Activated CD4-positive, alpha-beta T cell treated with anti-CD3 and anti-CD28 coated beads, Interleukin-2, amount 10 ng/mL, durations not matched to agents 24 days and 14 days (primary cell): ENCODE results near the gene CDK9. TPM values are rescaled to one million over a fixed set of nuclear protein-coding genes. Genes with fewer than 3 reads are reported as not detected.

Experiments used
- DNase-seq: peaks from one replicate; pipeline ENCODE4 v3.0.0; 2022
- H3K27ac Mint-ChIP-seq: one replicate; pipeline ENCODE4 v1.8.0; 2022; ENCODE audit warnings: mild to moderate bottlenecking, mixed read lengths
- H3K27me3 Mint-ChIP-seq: one replicate; pipeline ENCODE4 v1.8.0; 2022; ENCODE audit warnings: mixed read lengths
- H3K36me3 Mint-ChIP-seq: one replicate; pipeline ENCODE4 v1.8.0; 2022; ENCODE audit warnings: low read depth, mild to moderate bottlenecking, mixed read lengths
- H3K4me1 Mint-ChIP-seq: one replicate; pipeline ENCODE4 v1.8.0; 2021; ENCODE audit warnings: mixed read lengths
- H3K4me3 Mint-ChIP-seq: one replicate; pipeline ENCODE4 v1.8.0; 2022; ENCODE audit warnings: mild to moderate bottlenecking, moderate library complexity, mixed read lengths
- H3K9me3 Mint-ChIP-seq: one replicate; pipeline ENCODE4 v1.8.0; 2021; ENCODE audit warnings: mixed read lengths
- intact Hi-C: fragments of 100-400 bp; cut with micrococcal nuclease; formaldehyde crosslinking; loops from one replicate; pipeline ENCODE4 v1.15.1; 2023
- total RNA-seq: library from RNA; stranded (reverse); gene quantifications from 2 replicates; pipeline ENCODE4 v1.2.3, GENCODE V29; 2022

Gene CDK9
- total RNA-seq, 1 donor from 2014 or later = 96.4 TPM

DNA sequence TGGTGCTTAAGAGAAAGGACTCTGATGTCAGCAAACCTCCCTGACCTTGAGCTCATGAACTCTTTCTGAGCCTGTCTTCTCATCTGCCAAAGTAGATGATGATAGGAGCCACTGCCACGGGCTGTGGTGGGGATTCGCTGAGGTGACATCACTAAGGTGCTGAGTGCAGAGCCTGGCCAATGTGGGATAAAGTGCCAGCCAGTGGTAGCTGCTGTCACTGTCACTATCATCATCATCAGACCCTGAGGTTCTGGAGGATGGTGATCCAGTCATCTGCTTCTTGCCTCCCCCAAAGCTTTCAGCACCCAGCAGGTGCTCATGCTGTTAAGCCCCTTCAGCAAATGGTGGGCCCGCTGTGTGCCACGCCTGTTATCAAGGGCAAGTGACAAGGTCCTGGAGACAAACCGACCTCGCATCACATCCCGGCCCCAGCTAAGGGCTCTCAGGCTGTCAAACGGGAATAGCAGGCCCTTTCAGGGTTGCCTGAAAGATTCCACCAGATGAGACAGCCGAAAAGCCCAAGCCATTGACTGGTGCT is 23.2 kb downstream of the CDK9 start:
- Mint-ChIP-seq H3K27me3 (no peaks in the 10 kb centered on the region), H3K9me3 (no peaks in the 10 kb centered on the region), H3K4me1 (peaks cover 7% of the 10 kb centered on the region), H3K4me3 (no peak overlapping the region), H3K36me3 (peaks cover 51% of the 10 kb centered on the region), H3K27ac (no peak overlapping the region)
- intact Hi-C loops = no loop called here
- DNase-seq = no peak

DNA sequence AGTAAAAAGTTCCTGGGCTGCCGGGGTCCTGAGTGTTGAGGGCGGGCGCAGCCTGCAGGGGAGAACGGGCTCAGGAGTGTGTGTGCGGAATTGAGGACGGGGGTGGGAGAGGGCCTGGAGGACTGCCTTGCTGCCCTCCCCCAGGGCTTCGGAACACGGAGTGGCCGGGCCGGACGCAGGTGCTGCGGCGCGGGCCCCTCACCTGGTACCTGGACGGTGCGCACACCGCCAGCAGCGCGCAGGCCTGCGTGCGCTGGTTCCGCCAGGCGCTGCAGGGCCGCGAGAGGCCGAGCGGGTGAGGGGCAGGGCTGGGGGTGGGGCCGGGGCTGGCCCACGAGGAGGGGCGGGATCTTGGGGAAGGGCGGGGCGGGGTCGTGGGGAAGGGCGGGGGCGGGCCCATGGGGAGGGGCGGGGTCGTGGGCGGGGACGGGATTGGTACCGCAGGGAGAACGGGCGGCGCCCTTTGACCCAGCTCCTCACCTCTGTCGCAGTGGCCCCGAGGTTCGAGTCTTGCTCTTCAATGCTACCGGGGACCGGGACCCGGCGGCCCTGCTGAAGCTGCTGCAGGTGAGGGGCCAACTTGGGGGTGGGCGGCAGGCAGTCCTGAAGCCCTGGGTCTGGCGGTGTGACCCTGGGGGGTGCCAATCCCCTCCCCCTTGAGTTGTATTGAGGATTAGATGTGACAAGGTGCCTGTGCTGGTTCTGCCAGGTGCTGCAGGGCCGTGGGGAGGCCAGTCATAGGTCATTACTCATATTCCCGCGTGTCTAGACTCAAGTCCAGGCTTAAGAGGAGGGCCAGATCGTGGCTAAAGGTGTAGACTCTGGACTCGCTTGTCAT is 23.9 kb downstream of the CDK9 start:
- Mint-ChIP-seq H3K4me3 (no peak overlapping the region), H3K27me3 (no peaks in the 10 kb centered on the region), H3K27ac (no peak overlapping the region), H3K9me3 (no peaks in the 10 kb centered on the region), H3K36me3 (peaks cover 53% of the 10 kb centered on the region), H3K4me1 (peaks cover 4% of the 10 kb centered on the region)
- DNase-seq = no peak
- intact Hi-C loops = no loop called here

GRCh38 chr9:127810378-127811187 is 24.7 kb downstream of the CDK9 start:
- no peak overlapping the region for H3K27ac Mint-ChIP-seq
- no peak for DNase-seq
- H3K27me3 Mint-ChIP-seq = no peaks in the 10 kb centered on the region
- intact Hi-C loops = no loop called here
- peaks cover 1% of the 10 kb centered on the region for H3K4me1 Mint-ChIP-seq
- H3K36me3 Mint-ChIP-seq = peaks cover 54% of the 10 kb centered on the region
- H3K4me3 Mint-ChIP-seq = no peak overlapping the region
- H3K9me3 Mint-ChIP-seq = no peaks in the 10 kb centered on the region

GRCh38 chr9:127812011-127812410 is 26.2 kb downstream of the CDK9 start:
- no peak overlapping the region for H3K27ac Mint-ChIP-seq
- peaks cover 1% of the 10 kb centered on the region for H3K4me1 Mint-ChIP-seq
- intact Hi-C loops = no loop called here
- H3K9me3 Mint-ChIP-seq = no peaks in the 10 kb centered on the region
- no peaks in the 10 kb centered on the region for H3K27me3 Mint-ChIP-seq
- no peak overlapping the region for H3K4me3 Mint-ChIP-seq
- no peak for DNase-seq
- H3K36me3 Mint-ChIP-seq = peaks cover 45% of the 10 kb centered on the region

DNA sequence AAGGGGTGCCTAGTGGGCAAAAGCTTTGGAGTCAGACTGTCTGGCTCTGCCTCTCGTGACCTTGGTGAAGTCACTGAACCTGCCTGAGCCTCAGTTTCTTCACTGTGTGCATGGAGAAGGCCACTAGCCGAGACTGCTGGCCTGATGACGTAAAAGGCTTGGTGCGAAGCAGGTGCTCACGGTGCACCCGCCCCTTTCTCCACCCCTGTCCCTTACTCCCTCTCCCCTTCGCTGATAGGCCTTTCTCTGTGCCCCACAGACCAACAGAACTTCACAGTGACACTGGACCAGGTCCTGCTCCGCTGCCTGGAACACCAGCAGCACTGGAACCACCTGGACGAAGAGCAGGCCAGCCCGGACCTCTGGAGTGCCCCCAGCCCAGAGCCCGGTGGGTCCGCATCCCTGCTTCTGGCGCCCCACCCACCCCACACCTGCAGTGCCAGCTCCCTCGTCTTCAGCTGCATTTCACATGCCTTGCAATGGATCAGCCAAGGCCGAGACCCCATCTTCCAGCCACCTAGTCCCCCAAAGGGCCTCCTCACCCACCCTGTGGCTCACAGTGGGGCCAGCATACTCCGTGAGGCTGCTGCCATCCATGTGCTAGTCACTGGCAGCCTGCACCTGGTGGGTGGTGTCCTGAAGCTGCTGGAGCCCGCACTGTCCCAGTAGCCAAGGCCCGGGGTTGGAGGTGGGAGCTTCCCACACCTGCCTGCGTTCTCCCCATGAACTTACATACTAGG is 27.3 kb downstream of the CDK9 start:
- intact Hi-C loops = no loop called here
- peaks cover 40% of the 10 kb centered on the region for H3K36me3 Mint-ChIP-seq

GRCh38 chr9:127813686-127814226 is 27.9 kb downstream of the CDK9 start:
- no peak for DNase-seq
- Mint-ChIP-seq H3K27ac (no peak overlapping the region), H3K4me3 (no peak overlapping the region), H3K36me3 (peaks cover 42% of the 10 kb centered on the region), H3K4me1 (no peaks in the 10 kb centered on the region), H3K27me3 (no peaks in the 10 kb centered on the region), H3K9me3 (no peaks in the 10 kb centered on the region)
- intact Hi-C loops = no loop called here

More for the DNA sequence above, 27.3 kb downstream of the CDK9 start:
- Mint-ChIP-seq H3K27ac (no peak overlapping the region), H3K9me3 (no peaks in the 10 kb centered on the region), H3K4me1 (no peaks in the 10 kb centered on the region), H3K4me3 (no peak overlapping the region), H3K27me3 (no peaks in the 10 kb centered on the region)
- DNase-seq = no peak

GRCh38 chr9:127814619-127815511 is 29.0 kb downstream of the CDK9 start:
- no peaks in the 10 kb centered on the region for H3K27me3 Mint-ChIP-seq
- H3K4me3 Mint-ChIP-seq = no peak overlapping the region
- no peaks in the 10 kb centered on the region for H3K9me3 Mint-ChIP-seq
- intact Hi-C loops = no loop called here
- no peak for DNase-seq
- H3K27ac Mint-ChIP-seq = no peak overlapping the region
- no peaks in the 10 kb centered on the region for H3K4me1 Mint-ChIP-seq
- peaks cover 35% of the 10 kb centered on the region for H3K36me3 Mint-ChIP-seq

GRCh38 chr9:127815512-127816361 is 29.9 kb downstream of the CDK9 start:
- no peak for DNase-seq
- no peaks in the 10 kb centered on the region for H3K4me1 Mint-ChIP-seq
- no peak overlapping the region for H3K27ac Mint-ChIP-seq
- intact Hi-C loops = no loop called here
- no peak overlapping the region for H3K4me3 Mint-ChIP-seq
- H3K9me3 Mint-ChIP-seq = no peaks in the 10 kb centered on the region
- H3K27me3 Mint-ChIP-seq = no peaks in the 10 kb centered on the region
- peaks cover 28% of the 10 kb centered on the region for H3K36me3 Mint-ChIP-seq

DNA sequence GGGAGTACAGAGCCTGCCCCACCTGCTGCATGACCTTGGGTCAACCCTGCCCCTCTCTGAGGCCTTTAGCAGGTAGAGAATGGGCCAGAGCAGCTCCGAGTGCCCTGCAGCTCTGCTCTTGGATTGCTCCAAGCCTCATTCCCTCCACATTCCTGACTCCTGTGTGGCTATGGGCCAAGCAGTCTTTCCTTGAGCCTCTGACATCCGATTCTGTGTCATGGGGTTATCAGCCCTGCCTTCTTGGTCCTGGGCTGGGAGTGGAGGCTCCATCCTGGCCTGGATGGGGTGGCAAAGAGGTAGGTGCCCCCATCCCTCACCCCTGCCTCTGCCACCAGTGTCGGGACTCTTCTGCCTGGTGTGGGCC is 30.5 kb downstream of the CDK9 start:
- DNase-seq = no peak
- H3K9me3 Mint-ChIP-seq = no peaks in the 10 kb centered on the region
- peaks cover 25% of the 10 kb centered on the region for H3K36me3 Mint-ChIP-seq
- no peaks in the 10 kb centered on the region for H3K27me3 Mint-ChIP-seq
- intact Hi-C loops = no loop called here
- H3K4me3 Mint-ChIP-seq = no peak overlapping the region
- no peaks in the 10 kb centered on the region for H3K4me1 Mint-ChIP-seq
- no peak overlapping the region for H3K27ac Mint-ChIP-seq

DNA sequence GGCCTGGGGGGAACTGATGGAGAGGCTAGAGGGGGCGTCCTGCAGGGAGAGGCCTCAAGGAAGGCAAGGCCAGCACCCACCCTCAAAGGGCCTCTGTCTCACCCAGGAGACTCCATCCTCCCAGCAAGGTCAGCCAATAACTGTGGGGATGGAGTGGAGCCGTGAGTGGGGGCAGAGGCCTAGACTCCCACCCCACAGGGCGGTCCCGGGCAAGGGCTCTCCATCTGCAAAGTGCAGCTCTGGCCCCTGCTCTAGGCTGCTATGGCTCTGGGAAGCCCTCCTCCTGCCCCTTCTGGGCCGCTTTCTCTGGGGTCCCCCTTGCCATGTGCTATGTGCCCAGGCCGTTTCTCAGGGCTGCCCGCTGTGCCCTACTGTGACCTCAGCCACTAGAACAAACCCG is 30.9 kb downstream of the CDK9 start:
- Mint-ChIP-seq H3K27me3 (no peaks in the 10 kb centered on the region), H3K9me3 (no peaks in the 10 kb centered on the region), H3K4me3 (no peak overlapping the region), H3K36me3 (peaks cover 24% of the 10 kb centered on the region), H3K27ac (no peak overlapping the region), H3K4me1 (no peaks in the 10 kb centered on the region)
- no peak for DNase-seq
- intact Hi-C loops = no loop called here

GRCh38 chr9:127817881-127818434 is 32.1 kb downstream of the CDK9 start:
- intact Hi-C loops = no loop called here
- H3K9me3 Mint-ChIP-seq = no peaks in the 10 kb centered on the region
- H3K36me3 Mint-ChIP-seq = peaks cover 23% of the 10 kb centered on the region
- no peaks in the 10 kb centered on the region for H3K27me3 Mint-ChIP-seq
- H3K4me3 Mint-ChIP-seq = no peak overlapping the region
- H3K4me1 Mint-ChIP-seq = no peaks in the 10 kb centered on the region
- no peak for DNase-seq
- no peak overlapping the region for H3K27ac Mint-ChIP-seq

- Mint-ChIP-seq H3K27ac (no peak overlapping the region), H3K27me3 (no peaks in the 10 kb centered on the region), H3K4me1 (no peaks in the 10 kb centered on the region), H3K9me3 (no peaks in the 10 kb centered on the region), H3K4me3 (no peak overlapping the region), H3K36me3 (peaks cover 19% of the 10 kb centered on the region)
- intact Hi-C loops = no loop called here
- DNase-seq = no peak
These were observed 32.7 kb downstream of the CDK9 start for GRCh38 chr9:127818574-127818973.
